Muscle layer of colon (tissue), 2 donors: ENCODE results near the gene B3GNT2.

Experiments used
- H3K27ac ChIP-seq: one replicate; pipeline ENCODE4 v1.7.0; 2013; ENCODE audit warnings: low read depth, mild to moderate bottlenecking, low read length, moderate library complexity
- H3K27me3 ChIP-seq, 2 donors: one replicate each; pipeline ENCODE4 v1.7.0; 2013; ENCODE audit warnings: low read length in 2 of 2, mild to moderate bottlenecking in 2 of 2; ENCODE audit not compliant: insufficient read depth in 2 of 2, control insufficient read depth in 1 of 2
- H3K36me3 ChIP-seq: one replicate; pipeline ENCODE4 v1.7.0; 2013; ENCODE audit warnings: mild to moderate bottlenecking, low read length; ENCODE audit not compliant: insufficient read depth
- H3K4me1 ChIP-seq: one replicate; pipeline ENCODE4 v1.7.0; 2013; ENCODE audit warnings: mild to moderate bottlenecking, low read length; ENCODE audit not compliant: insufficient read depth
- H3K4me3 ChIP-seq, 2 donors: one replicate each; pipeline ENCODE4 v1.7.0; 2013; ENCODE audit warnings: low read length in 2 of 2, low read depth in 1 of 2, mild to moderate bottlenecking in 1 of 2, moderate library complexity in 1 of 2
- H3K9ac ChIP-seq: one replicate; pipeline ENCODE4 v1.7.0; 2013; ENCODE audit warnings: low read length
- H3K9me3 ChIP-seq: one replicate; pipeline ENCODE4 v1.7.0; 2013; ENCODE audit warnings: mild to moderate bottlenecking, low read length
- donor health status: abdominal sarcoma.
- donor health status: Adenocarcinoma of cecum.

The B3GNT2 gene

DNA sequence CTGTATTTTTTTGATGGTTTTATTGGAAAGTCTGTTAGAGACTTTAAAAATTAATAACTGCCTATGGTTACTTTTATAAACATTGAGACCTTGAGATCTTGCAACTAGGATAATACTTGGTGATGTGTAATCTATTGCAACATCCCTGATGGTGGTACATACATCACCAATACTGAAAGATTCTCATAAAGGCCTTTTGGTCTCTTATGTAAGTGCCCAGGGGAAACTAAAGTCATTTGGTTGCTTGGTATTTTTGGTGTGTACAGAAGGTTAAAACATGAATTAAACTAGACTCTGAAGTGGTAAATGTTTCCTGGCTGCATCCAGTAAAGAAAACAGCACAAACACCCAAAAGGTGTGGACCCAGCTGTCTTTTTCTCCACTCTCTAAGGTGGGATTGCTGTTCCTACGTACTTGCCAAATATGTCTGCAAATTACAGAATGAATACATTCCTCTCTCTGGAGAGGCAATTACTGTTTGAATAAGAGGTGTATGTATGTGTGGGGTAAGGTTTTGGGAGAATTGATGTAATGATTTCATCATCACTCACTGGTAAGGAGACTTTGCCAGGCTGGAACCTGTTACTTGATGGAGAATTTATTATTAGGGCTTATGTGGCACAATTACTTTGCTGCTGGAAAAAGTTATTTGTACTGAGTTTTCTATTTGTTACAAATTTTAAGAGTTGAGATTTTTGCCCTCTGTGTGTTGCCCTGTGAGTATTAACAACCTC, 3.6 kb downstream of the B3GNT2 start:
- Histone ChIP-seq H3K9ac (no peak overlapping the region), H3K27ac (no peak overlapping the region), H3K4me3 (no peak overlapping the region), H3K27me3 (no peaks in the 10 kb centered on the region), H3K9me3 (no peaks in the 10 kb centered on the region), H3K4me1 (peaks cover 31% of the 10 kb centered on the region), H3K36me3 (no peaks in the 10 kb centered on the region)

- Histone ChIP-seq H3K27me3 (no peaks in the 10 kb centered on the region), H3K27ac (no peak overlapping the region), H3K36me3 (no peaks in the 10 kb centered on the region), H3K9ac (no peak overlapping the region), H3K4me3 (no peak overlapping the region), H3K4me1 (peaks cover 31% of the 10 kb centered on the region), H3K9me3 (no peaks in the 10 kb centered on the region)
Observed at GRCh38 chr2:62200291-62200841, 4.5 kb downstream of the B3GNT2 start.

DNA sequence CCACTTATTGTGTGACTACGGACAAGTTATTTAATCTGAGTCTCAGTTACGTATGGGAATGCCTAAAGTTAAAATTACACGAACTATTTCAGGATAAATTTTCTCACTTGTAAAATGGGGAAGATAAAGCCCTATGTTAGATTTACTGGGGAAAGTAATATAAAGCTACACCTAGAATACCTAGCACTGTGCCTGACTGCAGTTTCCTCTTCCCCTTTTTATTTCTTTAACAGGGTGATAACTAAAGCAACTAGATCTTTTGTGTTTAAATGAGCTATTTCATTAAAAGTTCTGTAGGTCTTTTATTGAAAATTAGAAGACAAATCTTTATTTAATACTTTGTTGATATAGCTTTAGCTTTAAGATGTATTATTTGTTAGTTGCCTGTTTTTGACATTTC, 5.0 kb downstream of the B3GNT2 start:
- no peaks in the 10 kb centered on the region for H3K27me3 ChIP-seq
- H3K27ac ChIP-seq, result no peak overlapping the region
- H3K4me1 ChIP-seq, result peaks cover 31% of the 10 kb centered on the region
- no peaks in the 10 kb centered on the region for H3K9me3 ChIP-seq
- H3K4me3 ChIP-seq, result no peak overlapping the region
- H3K9ac ChIP-seq, result no peak overlapping the region
- no peaks in the 10 kb centered on the region for H3K36me3 ChIP-seq

GRCh38 chr2:62201307-62201706, 5.4 kb downstream of the B3GNT2 start:
- Histone ChIP-seq H3K27ac (no peak overlapping the region), H3K4me3 (no peak overlapping the region), H3K9me3 (no peaks in the 10 kb centered on the region), H3K36me3 (no peaks in the 10 kb centered on the region), H3K9ac (no peak overlapping the region), H3K27me3 (no peaks in the 10 kb centered on the region), H3K4me1 (peaks cover 31% of the 10 kb centered on the region)

- Histone ChIP-seq H3K27me3 (no peaks in the 10 kb centered on the region), H3K9me3 (no peaks in the 10 kb centered on the region), H3K4me3 (no peak overlapping the region), H3K36me3 (no peaks in the 10 kb centered on the region), H3K4me1 (peaks cover 32% of the 10 kb centered on the region), H3K27ac (no peak overlapping the region), H3K9ac (no peak overlapping the region)
Observed at GRCh38 chr2:62202019-62202722, 6.3 kb downstream of the B3GNT2 start.

- no peaks in the 10 kb centered on the region for H3K36me3 ChIP-seq
- no peaks in the 10 kb centered on the region for H3K9me3 ChIP-seq
- H3K27ac ChIP-seq, result no peak overlapping the region
- H3K9ac ChIP-seq, result no peak overlapping the region
- no peak overlapping the region for H3K4me3 ChIP-seq
- H3K27me3 ChIP-seq, result no peaks in the 10 kb centered on the region
- peaks cover 37% of the 10 kb centered on the region for H3K4me1 ChIP-seq
Observed at GRCh38 chr2:62202729-62203128, 6.8 kb downstream of the B3GNT2 start.

GRCh38 chr2:62203459-62203858, 7.5 kb downstream of the B3GNT2 start:
- Histone ChIP-seq H3K27ac (no peak overlapping the region), H3K9ac (no peak overlapping the region), H3K27me3 (no peaks in the 10 kb centered on the region), H3K9me3 (no peaks in the 10 kb centered on the region), H3K4me3 (no peak overlapping the region), H3K36me3 (no peaks in the 10 kb centered on the region), H3K4me1 (peaks cover 37% of the 10 kb centered on the region)

DNA sequence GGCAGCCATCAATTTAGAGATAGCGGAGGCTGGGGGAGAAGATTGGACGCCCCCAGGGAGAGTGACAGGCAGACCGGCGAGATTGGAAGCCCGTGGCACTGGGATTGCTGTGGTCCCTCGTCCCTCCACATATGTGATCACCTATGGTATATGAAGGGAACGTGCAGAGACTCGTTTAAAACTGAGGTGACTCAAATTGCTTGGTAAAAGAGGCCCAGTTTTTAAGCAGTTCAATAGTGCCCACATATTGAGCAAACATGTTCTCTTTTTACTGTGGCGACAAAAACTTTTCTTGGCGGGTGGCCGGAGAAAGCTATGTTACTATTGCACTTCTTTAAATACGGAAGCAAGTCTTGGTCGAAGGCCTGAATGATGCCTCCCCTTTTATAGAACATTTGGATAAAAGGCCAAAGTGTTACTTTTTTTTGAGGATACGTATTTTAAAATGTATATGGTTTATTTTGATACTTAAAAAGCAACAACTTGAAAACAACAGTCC, 9.1 kb downstream of the B3GNT2 start:
- H3K9me3 ChIP-seq, result no peaks in the 10 kb centered on the region
- no peaks in the 10 kb centered on the region for H3K36me3 ChIP-seq
- peaks cover 33% of the 10 kb centered on the region for H3K4me1 ChIP-seq
- H3K9ac ChIP-seq, result no peak overlapping the region
- H3K4me3 ChIP-seq, result no peak overlapping the region
- H3K27ac ChIP-seq, result no peak overlapping the region
- no peaks in the 10 kb centered on the region for H3K27me3 ChIP-seq

- Histone ChIP-seq H3K27me3 (no peaks in the 10 kb centered on the region), H3K4me1 (peaks cover 33% of the 10 kb centered on the region), H3K9me3 (no peaks in the 10 kb centered on the region), H3K27ac (no peak overlapping the region), H3K36me3 (no peaks in the 10 kb centered on the region), H3K4me3 (no peak overlapping the region), H3K9ac (no peak overlapping the region)
Observed at GRCh38 chr2:62205554-62205953, 9.6 kb downstream of the B3GNT2 start.

- Histone ChIP-seq H3K36me3 (no peaks in the 10 kb centered on the region), H3K4me1 (peaks cover 33% of the 10 kb centered on the region), H3K27me3 (no peaks in the 10 kb centered on the region), H3K9me3 (no peaks in the 10 kb centered on the region), H3K4me3 (no peak overlapping the region), H3K27ac (no peak overlapping the region), H3K9ac (no peak overlapping the region)
Observed at GRCh38 chr2:62206024-62206423, 10.1 kb downstream of the B3GNT2 start.

- no peak overlapping the region for H3K27ac ChIP-seq
- peaks cover 28% of the 10 kb centered on the region for H3K4me1 ChIP-seq
- H3K9ac ChIP-seq, result no peak overlapping the region
Observed at GRCh38 chr2:62207491-62207890, 11.6 kb downstream of the B3GNT2 start.

More at GRCh38 chr2:62207491-62207890, 11.6 kb downstream of the B3GNT2 start:
- no peak overlapping the region for H3K4me3 ChIP-seq
- no peaks in the 10 kb centered on the region for H3K27me3 ChIP-seq
- no peaks in the 10 kb centered on the region for H3K9me3 ChIP-seq
- H3K36me3 ChIP-seq, result no peaks in the 10 kb centered on the region
